DOHH2 (cell line): ENCODE data around the gene CHRNB1.

ENCODE experiments used
- H3F3A ChIP-seq: fragments of 200-600 bp; sonication (generic), shearing (Covaris generic); 2 replicates; pipeline ENCODE4 v1.6.0; 2016; ENCODE audit warnings: antibody characterized with exemption, mild to moderate bottlenecking; ENCODE audit not compliant: control insufficient read depth, insufficient read depth
- H3K27ac ChIP-seq: fragments of 200-600 bp; sonication (generic); 2 replicates; pipeline ENCODE4 v1.5.1; 2014; ENCODE audit warnings: low read depth, mild to moderate bottlenecking, low read length, moderate library complexity
- H3K27me3 ChIP-seq: fragments of 200-600 bp; sonication (generic); 2 replicates; pipeline ENCODE4 v1.6.1; 2014; ENCODE audit warnings: mild to moderate bottlenecking, low read length, mixed read lengths; ENCODE audit not compliant: control insufficient read depth
- H3K36me3 ChIP-seq: fragments of 200-600 bp; sonication (generic); 2 replicates; pipeline ENCODE4 v1.6.1; 2014; ENCODE audit warnings: mild to moderate bottlenecking, low read length, moderate library complexity, mixed read lengths; ENCODE audit not compliant: control insufficient read depth
- H3K4me1 ChIP-seq: fragments of 200-600 bp; sonication (generic); 2 replicates; pipeline ENCODE4 v1.6.1; 2014; ENCODE audit warnings: mild to moderate bottlenecking, low read length, mixed read lengths; ENCODE audit not compliant: control insufficient read depth
- H3K4me2 ChIP-seq: fragments of 200-600 bp; sonication (generic); 2 replicates; pipeline ENCODE4 v1.6.0; 2014; ENCODE audit warnings: mild to moderate bottlenecking, low read length, moderate library complexity
- H3K4me3 ChIP-seq: fragments of 200-600 bp; sonication (generic); 2 replicates; pipeline ENCODE4 v1.5.1; 2014; ENCODE audit warnings: mild to moderate bottlenecking, low read length, mixed read lengths
- H3K79me2 ChIP-seq: fragments of 200-600 bp; sonication (generic); 2 replicates; pipeline ENCODE4 v1.6.1; 2014; ENCODE audit warnings: mild to moderate bottlenecking, low read length, mixed read lengths; ENCODE audit not compliant: control insufficient read depth
- H3K9me2 ChIP-seq: fragments of 200-600 bp; sonication (generic); replicated peaks from 2 replicates; pipeline ENCODE4 v1.6.1; 2014; ENCODE audit warnings: mild to moderate bottlenecking, low read length, mixed read lengths; ENCODE audit not compliant: control insufficient read depth
- H3K9me3 ChIP-seq: fragments of 200-600 bp; sonication (generic); 2 replicates; pipeline ENCODE4 v1.6.1; 2014; ENCODE audit warnings: antibody characterized with exemption, low read length, mixed read lengths; ENCODE audit not compliant: control insufficient read depth, insufficient read depth
- H4K20me1 ChIP-seq: fragments of 200-600 bp; sonication (generic); 2 replicates; pipeline ENCODE4 v1.6.0; 2014; ENCODE audit warnings: low read depth, mild to moderate bottlenecking, antibody characterized with exemption, low read length, moderate library complexity; ENCODE audit not compliant: control insufficient read depth, insufficient read depth
- EZH2phosphoT487 ChIP-seq: fragments of 200-600 bp; sonication (generic); IDR thresholded peaks from 2 replicates; pipeline ENCODE4 v1.6.1; 2017; ENCODE audit warnings: borderline replicate concordance, mild to moderate bottlenecking, antibody characterized with exemption, low read length, moderate library complexity, mixed read lengths
- TF ChIP-seq, protein P1 (sequence below): fragments of 200-600 bp; sonication (generic); IDR thresholded peaks from one replicate; pipeline ENCODE4 v1.5.1; 2014; ENCODE audit warnings: antibody characterized with exemption, mild to moderate bottlenecking, low read depth, low read length; ENCODE audit not compliant: poor library complexity, severe bottlenecking

The CHRNB1 gene

DNA sequence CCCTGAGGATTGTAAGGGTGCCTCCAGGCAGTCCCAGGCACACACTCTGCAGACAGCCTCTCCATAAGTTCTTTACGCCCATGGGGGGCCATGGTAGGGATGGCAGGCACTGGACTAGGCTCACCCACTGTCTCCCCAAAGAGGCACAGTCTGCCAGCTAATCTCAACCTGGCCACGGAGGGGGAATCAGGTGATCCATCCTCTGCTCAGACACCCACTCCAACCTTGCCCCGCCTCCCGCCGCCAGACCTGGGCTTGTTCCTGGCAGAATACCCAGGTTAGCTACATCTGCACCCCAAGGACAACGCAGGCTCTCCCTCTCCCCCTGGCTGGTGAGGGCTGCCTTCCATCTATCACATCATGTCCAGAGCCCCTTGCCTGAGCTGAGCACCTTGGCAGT lies 36.0 kb upstream of the CHRNB1 start:
- H3K9me2 ChIP-seq, result no peaks in the 10 kb centered on the region
- no peaks in the 10 kb centered on the region for H4K20me1 ChIP-seq
- H3K4me2 ChIP-seq, result no peak overlapping the region
- no peak overlapping the region for H3K27ac ChIP-seq
- H3K4me3 ChIP-seq, result no peak overlapping the region
- no peak for TF ChIP-seq EZH2phosphoT487
- TF ChIP-seq, protein P1, sequence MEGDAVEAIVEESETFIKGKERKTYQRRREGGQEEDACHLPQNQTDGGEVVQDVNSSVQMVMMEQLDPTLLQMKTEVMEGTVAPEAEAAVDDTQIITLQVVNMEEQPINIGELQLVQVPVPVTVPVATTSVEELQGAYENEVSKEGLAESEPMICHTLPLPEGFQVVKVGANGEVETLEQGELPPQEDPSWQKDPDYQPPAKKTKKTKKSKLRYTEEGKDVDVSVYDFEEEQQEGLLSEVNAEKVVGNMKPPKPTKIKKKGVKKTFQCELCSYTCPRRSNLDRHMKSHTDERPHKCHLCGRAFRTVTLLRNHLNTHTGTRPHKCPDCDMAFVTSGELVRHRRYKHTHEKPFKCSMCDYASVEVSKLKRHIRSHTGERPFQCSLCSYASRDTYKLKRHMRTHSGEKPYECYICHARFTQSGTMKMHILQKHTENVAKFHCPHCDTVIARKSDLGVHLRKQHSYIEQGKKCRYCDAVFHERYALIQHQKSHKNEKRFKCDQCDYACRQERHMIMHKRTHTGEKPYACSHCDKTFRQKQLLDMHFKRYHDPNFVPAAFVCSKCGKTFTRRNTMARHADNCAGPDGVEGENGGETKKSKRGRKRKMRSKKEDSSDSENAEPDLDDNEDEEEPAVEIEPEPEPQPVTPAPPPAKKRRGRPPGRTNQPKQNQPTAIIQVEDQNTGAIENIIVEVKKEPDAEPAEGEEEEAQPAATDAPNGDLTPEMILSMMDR, result no peak
- 0 out of 2 replicates have a peak, but pooled peaks cover 2% of the 10 kb centered on the region for H3F3A ChIP-seq
- H3K36me3 ChIP-seq, result no peaks in the 10 kb centered on the region
- H3K9me3 ChIP-seq, result no peaks in the 10 kb centered on the region
- H3K79me2 ChIP-seq, result no peaks in the 10 kb centered on the region
- no peaks in the 10 kb centered on the region for H3K27me3 ChIP-seq
- peaks cover 3% of the 10 kb centered on the region; the same call in 1 of the 2 replicates for H3K4me1 ChIP-seq

DNA sequence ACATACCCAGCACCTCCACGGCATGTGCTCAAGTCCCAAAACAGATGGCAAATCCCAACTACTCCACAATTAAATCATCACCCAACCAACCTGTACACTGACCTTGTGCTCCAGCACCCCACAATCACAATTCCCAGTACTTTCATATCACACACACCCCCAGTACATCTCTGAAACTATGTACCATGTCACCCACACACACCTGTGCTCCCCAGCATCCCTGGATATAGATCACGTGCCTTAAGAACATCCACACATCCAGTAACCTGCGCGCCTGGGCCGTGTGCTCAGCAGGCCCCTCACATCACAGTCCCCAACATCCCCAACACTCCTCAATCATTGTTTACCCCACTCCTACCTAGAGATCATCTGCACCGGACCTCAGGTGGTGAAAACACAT lies 35.1 kb upstream of the CHRNB1 start:
- H3K4me3 ChIP-seq, result no peak overlapping the region
- no peak overlapping the region for H3K4me2 ChIP-seq
- H4K20me1 ChIP-seq, result no peaks in the 10 kb centered on the region
- H3K36me3 ChIP-seq, result no peaks in the 10 kb centered on the region
- no peaks in the 10 kb centered on the region for H3K27me3 ChIP-seq
- peaks cover 3% of the 10 kb centered on the region; the same call in 1 of the 2 replicates for H3K4me1 ChIP-seq
- H3K27ac ChIP-seq, result no peak overlapping the region
- H3K79me2 ChIP-seq, result no peaks in the 10 kb centered on the region
- no peaks in the 10 kb centered on the region for H3K9me3 ChIP-seq
- 0 out of 2 replicates have a peak, but pooled peaks cover 2% of the 10 kb centered on the region for H3F3A ChIP-seq
- no peaks in the 10 kb centered on the region for H3K9me2 ChIP-seq
- TF ChIP-seq, protein P1, result no peak
- TF ChIP-seq EZH2phosphoT487, result no peak

DNA sequence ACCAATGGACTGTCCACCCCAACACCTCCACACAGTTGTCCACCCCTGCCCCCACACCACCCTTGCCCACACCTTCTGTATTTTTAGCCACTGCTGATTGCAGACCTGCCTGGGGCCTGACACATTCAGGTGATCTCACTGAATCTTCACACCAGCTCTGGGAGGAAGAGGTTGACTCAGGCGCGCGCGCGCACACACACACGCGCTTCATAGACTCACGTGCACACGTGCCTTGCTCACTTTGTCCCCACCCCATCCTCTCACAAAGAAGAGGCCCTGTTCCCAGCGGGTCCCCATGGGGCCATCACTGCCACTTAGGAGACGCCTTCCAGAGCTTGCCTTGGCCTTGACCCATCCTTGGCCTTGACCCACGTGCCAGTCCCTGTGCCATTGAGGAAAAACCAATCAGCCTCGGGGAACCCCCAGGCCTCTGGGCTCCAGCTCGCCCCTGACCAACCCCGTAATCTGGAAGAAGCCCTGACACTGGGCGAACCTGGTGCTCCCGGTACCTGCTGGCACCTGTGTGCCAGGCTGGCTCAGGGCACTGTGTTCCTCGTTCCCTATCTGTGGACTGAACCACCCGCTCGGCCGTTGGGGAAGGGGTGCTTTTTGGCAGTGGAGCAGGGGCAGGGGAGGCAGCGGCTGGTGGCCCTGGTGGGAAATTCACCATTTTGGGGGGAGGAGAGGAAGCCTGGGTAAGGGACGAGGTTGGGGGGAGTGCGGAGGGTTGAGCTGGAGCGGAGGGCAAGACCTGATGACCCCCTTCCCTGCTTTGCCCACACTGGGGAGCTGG lies 34.0 kb upstream of the CHRNB1 start:
- Histone ChIP-seq H3K4me2 (no peak overlapping the region), H3K36me3 (no peaks in the 10 kb centered on the region)
- TF ChIP-seq, protein P1, result no peak
- TF ChIP-seq EZH2phosphoT487, result no peak

More for the DNA sequence above, 34.0 kb upstream of the CHRNB1 start:
- no peak overlapping the region for H3K4me3 ChIP-seq
- H3K9me2 ChIP-seq, result no peaks in the 10 kb centered on the region
- no peaks in the 10 kb centered on the region for H4K20me1 ChIP-seq
- H3K79me2 ChIP-seq, result no peaks in the 10 kb centered on the region
- H3F3A ChIP-seq, result 0 out of 2 replicates have a peak, but pooled peaks cover 2% of the 10 kb centered on the region
- no peaks in the 10 kb centered on the region for H3K9me3 ChIP-seq
- H3K27ac ChIP-seq, result no peak overlapping the region
- H3K27me3 ChIP-seq, result no peaks in the 10 kb centered on the region
- no peaks in the 10 kb centered on the region for H3K4me1 ChIP-seq
